Gastroesophageal sphincter (tissue), 4 donors: Measurements from ENCODE around the gene PAK1. TPM values are rescaled to one million over a fixed set of nuclear protein-coding genes. Genes with fewer than 3 reads are reported as not detected.

Experiments
- ATAC-seq: fragments of 150-250 bp; one replicate; pipeline ENCODE4 v1.9.1; 2016; ENCODE audit warnings: mild to moderate bottlenecking, moderate library complexity
- H3K27ac ChIP-seq, 4 donors: fragments of 200-600 bp; sonication (generic) in 3 of 4; 1 replicate in 3 of 4; 2 replicates in 1 of 4; pipeline ENCODE4 v1.5.1; 2016 to 2019
- H3K27me3 ChIP-seq: fragments of 200-600 bp; sonication (generic); one replicate; pipeline ENCODE4 v1.5.1; 2019
- H3K36me3 ChIP-seq, 2 donors: fragments of 200-600 bp; sonication (generic); one replicate each; pipeline ENCODE4 v1.5.1; 2019; ENCODE audit warnings: control low read depth in 1 of 2
- H3K4me1 ChIP-seq, 3 donors: fragments of 200-600 bp; sonication (generic); 1 replicate in 2 of 3; 2 replicates in 1 of 3; pipeline ENCODE4 v1.5.1; 2016 to 2019; ENCODE audit warnings: control low read depth in 2 of 3
- H3K4me3 ChIP-seq, 2 donors: fragments of 200-600 bp; sonication (generic); one replicate each; pipeline ENCODE4 v1.5.1; 2019; ENCODE audit warnings: mild to moderate bottlenecking in 1 of 2, moderate library complexity in 1 of 2
- H3K9me3 ChIP-seq, 3 donors: fragments of 200-600 bp; sonication (generic); one replicate each; pipeline ENCODE4 v1.5.1; 2017 to 2019; ENCODE audit warnings: control low read depth in 2 of 3
- EP300 ChIP-seq: sonication (generic); formaldehyde crosslinking; IDR thresholded peaks from one replicate; pipeline ENCODE4 v1.6.1; 2017; ENCODE audit warnings: antibody characterized with exemption, mild to moderate bottlenecking
- POLR2A ChIP-seq, 2 donors: fragments of 450-650 bp; IDR thresholded peaks; one replicate each; pipeline ENCODE4 v1.6.1; 2017; ENCODE audit warnings: antibody characterized with exemption in 2 of 2, mild to moderate bottlenecking in 2 of 2, moderate library complexity in 1 of 2
- POLR2AphosphoS5 ChIP-seq: sonication (generic); formaldehyde crosslinking; IDR thresholded peaks from one replicate; pipeline ENCODE4 v1.6.1; 2017; ENCODE audit warnings: antibody characterized with exemption
- WGBS, 2 donors: methylation state at CpG; one replicate each; pipeline ENCODE4 v1.1.5; 2018; ENCODE audit warnings: low coverage in 1 of 2; 5-methylcytosine and 5-hydroxymethylcytosine counted together
- total RNA-seq, 4 donors: library from RNA; depleted of rRNA; stranded (reverse); fragments of >200 nt; gene quantifications; one replicate each; pipeline ENCODE4 v1.1.0, GENCODE V29; 2016
- TF ChIP-seq, protein P1 (sequence below), 4 experiments: fragments of 200-600 bp in 2 of 4; fragments of 450-650 bp in 2 of 4; sonication (generic) in 1 of 4; IDR thresholded peaks; one replicate each; pipeline ENCODE4 v1.5.1; 2017 to 2019; ENCODE audit warnings: antibody characterized with exemption in 4 of 4, mild to moderate bottlenecking in 2 of 4, moderate library complexity in 2 of 4

The PAK1 gene
- total RNA-seq, 4 donors from 2014 or later, result 29.8 to 48.1 (median 40.2) TPM

DNA sequence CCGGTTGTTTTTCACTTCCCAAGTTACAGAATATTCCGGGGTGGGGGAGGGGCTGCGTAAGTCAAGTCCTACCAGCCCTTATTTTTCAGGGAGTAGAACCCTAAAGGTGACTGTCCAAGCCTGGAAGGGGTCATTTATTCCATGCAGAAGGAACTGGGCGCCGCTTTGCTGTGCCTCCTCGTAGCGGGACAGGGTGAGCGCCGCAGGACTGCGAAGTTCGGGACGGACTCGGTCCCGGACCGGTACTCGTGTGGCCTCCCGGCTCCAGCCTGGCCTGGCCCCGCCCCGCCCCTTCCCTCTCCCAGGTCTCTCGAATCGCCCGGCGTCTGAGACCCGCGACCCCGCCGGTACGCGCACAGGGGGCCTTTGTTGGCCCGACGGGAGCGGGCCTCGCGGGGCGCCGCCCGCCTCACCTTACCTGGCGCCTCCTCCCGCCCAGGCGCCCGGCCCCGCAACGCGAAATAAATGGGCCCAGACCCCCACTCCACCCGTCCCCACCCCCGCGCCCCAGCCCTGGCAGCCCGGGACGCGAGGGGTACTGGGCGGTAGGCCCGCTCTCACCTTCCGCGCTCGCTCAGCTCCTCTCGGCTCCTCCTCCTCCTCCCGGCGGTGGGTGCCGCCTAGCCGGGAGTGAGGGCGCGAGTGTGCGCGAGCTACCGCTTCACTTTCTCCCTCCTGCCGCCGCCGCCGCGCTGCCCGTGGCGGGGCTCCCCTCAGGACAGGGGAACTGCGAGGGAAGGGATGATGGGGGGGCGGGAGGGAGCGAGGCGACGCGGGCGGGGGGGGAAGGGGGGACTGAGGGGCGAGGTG is 698 bp downstream of the PAK1 start:
- Histone ChIP-seq H3K4me3 (peak overlapping the region; percentile 85 to 92), H3K36me3 (no peaks in the 10 kb centered on the region), H3K27me3 (no peaks in the 10 kb centered on the region), H3K9me3 (no peaks in the 10 kb centered on the region), H3K4me1 (peaks cover 0 to 24% (median 0%) of the 10 kb centered on the region in 3 donors), H3K27ac (peak overlapping the region; percentile 36 to 85 (median 84))
- 5 to 8% methylated on average over 3 of the region's 80 CpGs for WGBS, 2 donors
- no peak for TF ChIP-seq EP300
- TF ChIP-seq POLR2A (IDR thresholded peaks at IDR 0.05), result no peak
- TF ChIP-seq, protein P1, sequence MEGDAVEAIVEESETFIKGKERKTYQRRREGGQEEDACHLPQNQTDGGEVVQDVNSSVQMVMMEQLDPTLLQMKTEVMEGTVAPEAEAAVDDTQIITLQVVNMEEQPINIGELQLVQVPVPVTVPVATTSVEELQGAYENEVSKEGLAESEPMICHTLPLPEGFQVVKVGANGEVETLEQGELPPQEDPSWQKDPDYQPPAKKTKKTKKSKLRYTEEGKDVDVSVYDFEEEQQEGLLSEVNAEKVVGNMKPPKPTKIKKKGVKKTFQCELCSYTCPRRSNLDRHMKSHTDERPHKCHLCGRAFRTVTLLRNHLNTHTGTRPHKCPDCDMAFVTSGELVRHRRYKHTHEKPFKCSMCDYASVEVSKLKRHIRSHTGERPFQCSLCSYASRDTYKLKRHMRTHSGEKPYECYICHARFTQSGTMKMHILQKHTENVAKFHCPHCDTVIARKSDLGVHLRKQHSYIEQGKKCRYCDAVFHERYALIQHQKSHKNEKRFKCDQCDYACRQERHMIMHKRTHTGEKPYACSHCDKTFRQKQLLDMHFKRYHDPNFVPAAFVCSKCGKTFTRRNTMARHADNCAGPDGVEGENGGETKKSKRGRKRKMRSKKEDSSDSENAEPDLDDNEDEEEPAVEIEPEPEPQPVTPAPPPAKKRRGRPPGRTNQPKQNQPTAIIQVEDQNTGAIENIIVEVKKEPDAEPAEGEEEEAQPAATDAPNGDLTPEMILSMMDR (IDR thresholded peaks at IDR 0.05), result no peak
- no peak for TF ChIP-seq POLR2AphosphoS5
- peak; percentile 60 for ATAC-seq

DNA sequence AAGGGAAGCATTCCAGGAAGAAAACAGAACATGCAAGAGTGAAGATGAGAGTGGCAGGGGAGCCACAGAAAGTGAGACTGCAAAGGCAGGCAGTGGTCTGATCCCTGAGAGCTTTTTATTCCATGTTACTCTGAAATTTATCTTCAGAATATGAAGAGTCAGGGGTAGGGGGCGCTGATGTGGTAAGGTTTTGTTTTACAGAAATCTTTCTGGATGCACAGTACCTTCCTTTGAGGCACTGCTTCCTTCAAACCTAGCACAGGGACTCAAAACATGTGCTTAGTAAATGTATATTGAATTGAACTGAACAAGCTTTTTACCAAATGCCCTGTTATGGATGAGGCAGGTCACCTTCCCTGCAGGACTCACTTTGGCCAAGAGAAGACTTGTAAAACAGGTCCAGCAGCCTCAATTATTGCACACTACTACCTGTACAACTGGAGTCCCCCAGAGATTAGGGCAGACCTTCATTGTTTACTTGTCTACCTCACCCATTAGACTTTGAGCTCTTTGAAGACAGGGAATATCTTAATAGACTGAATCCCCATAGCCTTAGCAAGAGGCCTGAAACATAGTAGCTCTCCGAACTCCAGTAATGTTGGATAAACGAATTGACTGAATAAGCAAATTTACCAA is 2.2 kb downstream of the PAK1 start:
- ATAC-seq, result no peak
- TF ChIP-seq POLR2A (IDR thresholded peaks at IDR 0.05) (no peak), EP300 (no peak), POLR2AphosphoS5 (no peak)
- TF ChIP-seq, protein P1 (IDR thresholded peaks at IDR 0.05), result no peak

DNA sequence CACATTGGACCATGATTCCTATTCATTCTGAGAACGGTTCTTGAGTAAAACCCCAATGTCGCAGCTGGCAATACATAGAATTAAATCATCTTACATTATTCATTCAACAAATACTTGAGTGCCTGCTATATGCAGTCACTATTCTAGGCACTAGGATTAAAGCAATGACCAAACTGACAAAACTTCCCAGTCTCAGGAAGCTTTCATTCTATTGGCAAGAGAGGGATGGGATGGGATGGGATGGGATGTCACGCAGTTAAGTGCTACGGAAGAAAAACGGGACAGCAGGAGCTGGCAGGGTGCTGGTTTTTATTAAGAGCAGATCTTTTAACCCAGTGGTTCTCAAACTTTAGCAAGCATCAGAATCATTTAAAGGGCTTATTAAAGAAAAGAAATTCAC is 2.9 kb downstream of the PAK1 start:
- H3K4me1 ChIP-seq, result peaks cover 0 to 24% (median 0%) of the 10 kb centered on the region in 3 donors
- H3K27ac ChIP-seq, result no peak overlapping the region
- no peak for ATAC-seq
- H3K36me3 ChIP-seq, result no peaks in the 10 kb centered on the region
- WGBS, 2 donors, result 68 to 86% methylated on average over 5 of the region's 5 CpGs
- no peak overlapping the region for H3K4me3 ChIP-seq
- no peaks in the 10 kb centered on the region for H3K27me3 ChIP-seq
- H3K9me3 ChIP-seq, result no peaks in the 10 kb centered on the region
- TF ChIP-seq POLR2AphosphoS5, result no peak
- TF ChIP-seq EP300, result no peak
- no peak for TF ChIP-seq POLR2A (IDR thresholded peaks at IDR 0.05)
- TF ChIP-seq, protein P1 (IDR thresholded peaks at IDR 0.05), result no peak

More for the DNA sequence above, 2.2 kb downstream of the PAK1 start:
- H3K27me3 ChIP-seq, result no peaks in the 10 kb centered on the region
- no peaks in the 10 kb centered on the region for H3K36me3 ChIP-seq
- peaks cover 0 to 24% (median 0%) of the 10 kb centered on the region in 3 donors for H3K4me1 ChIP-seq
- H3K9me3 ChIP-seq, result no peaks in the 10 kb centered on the region
- 86 to 92% methylated on average over 2 to 3 of the region's 3 CpGs for WGBS, 2 donors
- H3K4me3 ChIP-seq, result no peak overlapping the region
- H3K27ac ChIP-seq, result no peak overlapping the region

DNA sequence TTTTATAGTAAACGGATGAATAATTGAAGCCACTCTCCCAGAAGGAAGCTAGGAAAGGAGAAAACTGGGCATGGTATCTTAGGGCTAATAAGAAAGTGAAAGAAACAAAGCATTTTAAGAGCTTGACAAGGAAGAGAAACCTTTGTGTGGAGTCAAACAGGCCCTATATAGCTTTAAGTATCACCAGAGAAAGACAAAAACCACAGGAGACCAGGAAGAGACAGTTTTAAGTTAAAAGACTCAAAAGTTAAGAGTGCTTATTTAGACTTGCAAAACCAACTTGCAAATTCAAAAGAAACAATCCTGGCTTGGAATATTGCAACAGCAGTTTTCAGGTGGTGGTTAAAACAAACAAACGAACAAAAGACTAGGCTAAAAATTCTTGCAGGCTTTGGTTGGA is 3.4 kb downstream of the PAK1 start:
- Histone ChIP-seq H3K4me1 (peaks cover 0 to 24% (median 0%) of the 10 kb centered on the region in 3 donors), H3K27ac (no peak overlapping the region), H3K4me3 (no peak overlapping the region), H3K27me3 (no peaks in the 10 kb centered on the region), H3K36me3 (no peaks in the 10 kb centered on the region), H3K9me3 (no peaks in the 10 kb centered on the region)
- no peak for ATAC-seq
- no peak for TF ChIP-seq POLR2AphosphoS5
- TF ChIP-seq, protein P1 (IDR thresholded peaks at IDR 0.05), result no peak
- no peak for TF ChIP-seq EP300
- no peak for TF ChIP-seq POLR2A (IDR thresholded peaks at IDR 0.05)
- WGBS, 2 donors, result 75 to 76% methylated on average over 1 to 2 of the region's 2 CpGs
